Endothelial cell of umbilical vein (primary cell): ENCODE results near the gene STARD3NL. TPM values are rescaled to one million over a fixed set of nuclear protein-coding genes. Genes with fewer than 3 reads are reported as not detected.

ENCODE experiments used
- BruUV-seq: library from RNA; stranded (reverse); fragments of 400-500 nt; replicated peaks from 2 replicates; lab custom pipeline; 2021; lab: Mats Ljungman, UMichigan
- CTCF ChIA-PET: fragments of 300-600, 350-600 bp; sonication (Branson Sonifier 250); formaldehyde crosslinking; loops from one replicate; lab custom pipeline; 2021; ENCODE audit warnings: antibody characterized with exemption, inconsistent platforms; lab: Charles Lee
- POLR2A ChIA-PET: fragments of 300-600, 350-600 bp; sonication (Branson Sonifier 250); formaldehyde crosslinking; loops from one replicate; lab custom pipeline; 2021; ENCODE audit warnings: antibody characterized with exemption, inconsistent platforms; lab: Charles Lee
- DNase-seq: peaks from one replicate; pipeline ENCODE4 v3.0.0-alpha.2; 2011; ENCODE audit warnings: low read depth, low spot score
- FAIRE-seq: peaks from 2 replicates; lab custom pipeline; 2011; peaks lifted over from hg19 to GRCh38; lab: Jason Lieb, UNC
- H2AFZ ChIP-seq: 2 replicates; pipeline ENCODE4 v1.6.0; 2012; ENCODE audit warnings: low read depth, low read length, control low read depth, inconsistent platforms
- H3K27ac ChIP-seq: 2 replicates; pipeline ENCODE4 v1.5.1; 2011; ENCODE audit warnings: low read depth, mild to moderate bottlenecking, control low read depth, low read length, moderate library complexity; ENCODE audit not compliant: insufficient read depth
- H3K27me3 ChIP-seq, 2 experiments: 2 replicates each; pipeline versions ENCODE4 v1.6.0 to v1.6.1; 2011; ENCODE audit warnings: low read length in 2 of 2, mixed read lengths in 1 of 2; ENCODE audit not compliant: control insufficient read depth in 2 of 2, insufficient read depth in 2 of 2
- H3K36me3 ChIP-seq, 2 experiments: 2 replicates in 1 of 2; 3 replicates in 1 of 2; pipeline ENCODE4 v1.5.1; 2011; ENCODE audit warnings: low read length in 2 of 2, mild to moderate bottlenecking in 1 of 2, moderate library complexity in 1 of 2; ENCODE audit not compliant: control insufficient read depth in 2 of 2, insufficient read depth in 2 of 2; ENCODE audit errors: extremely low read depth in 1 of 2
- H3K4me1 ChIP-seq: 3 replicates; pipeline ENCODE4 v1.5.1; 2011; ENCODE audit warnings: mild to moderate bottlenecking, low read length; ENCODE audit not compliant: control insufficient read depth, insufficient read depth; ENCODE audit errors: extremely low read depth
- H3K4me2 ChIP-seq: 2 replicates; pipeline ENCODE4 v1.6.1; 2011; ENCODE audit warnings: low read length, control low read depth, mixed read lengths; ENCODE audit not compliant: insufficient read depth
- H3K4me3 ChIP-seq, 3 experiments: fragments of 200-600 bp in 1 of 3; sonication (generic), shearing (Covaris generic) in 1 of 3; replicated peaks in 1 of 3; 2 replicates each; pipeline ENCODE4 v1.5.1; 2011 to 2016; ENCODE audit warnings: control low read depth in 3 of 3, low read length in 3 of 3, mild to moderate bottlenecking in 2 of 3, inconsistent platforms in 1 of 3, low read depth in 1 of 3, moderate library complexity in 1 of 3; ENCODE audit not compliant: insufficient read depth in 1 of 3
- H3K79me2 ChIP-seq: 2 replicates; pipeline ENCODE4 v1.6.0; 2012; ENCODE audit warnings: low read length, inconsistent platforms; ENCODE audit not compliant: control insufficient read depth, insufficient read depth
- H3K9ac ChIP-seq: replicated peaks from 2 replicates; pipeline ENCODE3; 2011; ENCODE audit warnings: low read length, control low read depth; ENCODE audit not compliant: insufficient read depth; ENCODE audit errors: extremely low read depth
- H3K9me1 ChIP-seq: replicated peaks from 3 replicates; pipeline ENCODE4 v1.6.0; 2011; ENCODE audit warnings: mild to moderate bottlenecking, low read length; ENCODE audit not compliant: control insufficient read depth, insufficient read depth; ENCODE audit errors: extremely low read depth
- H3K9me3 ChIP-seq: replicated peaks from 2 replicates; pipeline ENCODE4 v1.5.1; 2012; ENCODE audit warnings: low read length, inconsistent platforms; ENCODE audit not compliant: control insufficient read depth, insufficient read depth
- H4K20me1 ChIP-seq: replicated peaks from 2 replicates; pipeline ENCODE3; 2011; ENCODE audit warnings: mild to moderate bottlenecking, low read length; ENCODE audit not compliant: control insufficient read depth, insufficient read depth; ENCODE audit errors: extremely low read depth
- CTCF ChIP-seq, 2 donors: IDR thresholded peaks; 1 replicate in 1 of 2; 2 replicates in 1 of 2; pipeline ENCODE4 v1.5.1; 2011; ENCODE audit warnings: low read length in 2 of 2, mild to moderate bottlenecking in 2 of 2, moderate library complexity in 2 of 2, control low read depth in 1 of 2, inconsistent platforms in 1 of 2, low read depth in 1 of 2; ENCODE audit not compliant: insufficient read depth in 1 of 2; ENCODE audit errors: extremely low read depth in 1 of 2
- EZH2 ChIP-seq: IDR thresholded peaks from 2 replicates; pipeline ENCODE4 v1.6.1; 2012; ENCODE audit warnings: borderline replicate concordance, low read depth, mild to moderate bottlenecking, moderate library complexity, low read length, inconsistent platforms; ENCODE audit not compliant: severe bottlenecking
- FOS ChIP-seq: IDR thresholded peaks from 2 replicates; pipeline ENCODE4 v1.6.1; 2011; ENCODE audit warnings: mild to moderate bottlenecking, low read length, moderate library complexity, borderline replicate concordance; ENCODE audit not compliant: insufficient read depth
- GATA2 ChIP-seq: IDR thresholded peaks from 2 replicates; pipeline ENCODE4 v1.7.0; 2011; ENCODE audit warnings: low read depth, mild to moderate bottlenecking, moderate library complexity, mixed read lengths, low read length; ENCODE audit not compliant: insufficient read length, insufficient read depth
- JUN ChIP-seq: IDR thresholded peaks from 2 replicates; pipeline ENCODE4 v1.6.1; 2011; ENCODE audit warnings: borderline replicate concordance, low read depth; ENCODE audit not compliant: insufficient read length, insufficient read depth
- MAX ChIP-seq: IDR thresholded peaks from 2 replicates; pipeline ENCODE4 v1.6.1; 2011; ENCODE audit not compliant: insufficient read depth, insufficient read length
- MYC ChIP-seq: IDR thresholded peaks from one replicate; pipeline ENCODE4 v1.6.1; 2011; ENCODE audit warnings: mild to moderate bottlenecking, low read depth, low read length
- POLR2A ChIP-seq: IDR thresholded peaks from 2 replicates; pipeline ENCODE4 v1.6.1; 2012; ENCODE audit warnings: low read depth, mild to moderate bottlenecking, control low read depth, low read length
- POLR2AphosphoS5 ChIP-seq: IDR thresholded peaks from 2 replicates; pipeline ENCODE4 v1.6.1; 2012; ENCODE audit warnings: low read depth, mild to moderate bottlenecking, control low read depth, low read length, moderate library complexity; ENCODE audit not compliant: insufficient read depth
- dilution Hi-C: fragments of 300-500 bp; cut with MboI; formaldehyde crosslinking; loops from one replicate; pipeline ENCODE4 v1.15.0; 2019; ENCODE audit warnings: low sequenced_read_pairs; ENCODE audit not compliant: extremely low pct_ligation_motif_present
- intact Hi-C: fragments of 100-400 bp; cut with micrococcal nuclease; formaldehyde crosslinking; loops from one replicate; pipeline ENCODE4 v1.10.0; 2022
- polyA plus RNA-seq, 4 experiments: library from polyadenylated mRNA; depleted of rRNA in 3 of 4; stranded (reverse) in 3 of 4; unstranded in 1 of 4; fragments of >200 nt; gene quantifications; 2 replicates each; pipeline versions ENCODE4 v1.2.1 to v1.2.3, GENCODE V29; 2011 to 2012; ENCODE audit warnings: missing spikeins in 1 of 4
- total RNA-seq: library from RNA; stranded (reverse); gene quantifications from 2 replicates; pipeline ENCODE4 v1.2.3, GENCODE V29; 2021

STARD3NL gene
- total and polyA plus RNA-seq, 2 donors (not counting 3 experiments of a cell fraction or from before 2014, with no cell fraction given), result 52.8 to 73.6 TPM

- Histone ChIP-seq H3K36me3 (peaks cover 21 to 27% of the 10 kb centered on the region in 2 experiments), H3K4me1 (no peaks in the 10 kb centered on the region), H2AFZ (no peak overlapping the region), H3K27me3 (no peaks in the 10 kb centered on the region), H3K79me2 (no peaks in the 10 kb centered on the region), H3K4me2 (no peak overlapping the region), H3K9me3 (no peaks in the 10 kb centered on the region), H3K9me1 (no peaks in the 10 kb centered on the region), H3K27ac (no peak overlapping the region), H4K20me1 (no peaks in the 10 kb centered on the region), H3K4me3 (no peak overlapping the region), H3K9ac (no peak overlapping the region)
- ChIA-PET POLR2A (no interaction called here), CTCF (interaction anchor here (1.8 kb wide), 1 partner anchor 11 kb away, joined by 4 read pairs; no protein-coding TSS in a partner anchor)
- FAIRE-seq (no peak), DNase-seq (no peak)
- intact Hi-C loops, result no loop called here
- dilution Hi-C loops, result no loop called here
- TF ChIP-seq MYC, result no peak
- no peak for TF ChIP-seq GATA2
- TF ChIP-seq EZH2, result no peak
- no peak for TF ChIP-seq POLR2AphosphoS5
- TF ChIP-seq MAX, result no peak
- TF ChIP-seq FOS, result no peak
- TF ChIP-seq CTCF (IDR thresholded peaks at IDR 0.05; ENCODE audit: extremely low read depth in 1 of 2, insufficient read depth in 1 of 2, low read depth in 1 of 2, low read length in 2 of 2), result no peak
- no peak for TF ChIP-seq POLR2A
- no peak for TF ChIP-seq JUN
- BruUV-seq, result no TSS peak
Observed at GRCh38 chr7:38224392-38224791, 46.3 kb downstream of the STARD3NL start.
